Stimulated activated CD4-positive, alpha-beta T cell treated with anti-CD3 and anti-CD28 coated beads, Interleukin-2, amount 100 ng/mL, for 24 hours (primary cell): ENCODE measurements around the gene PHACTR1.

Experiments used
- DNase-seq, 2 donors: peaks; one replicate each; pipeline ENCODE4 v3.0.0-alpha.2; 2020

Gene PHACTR1

GRCh38 chr6:13332349-13332706 lies 615.8 kb downstream of the PHACTR1 start:
- DNase-seq, result no peak

GRCh38 chr6:13334953-13335352 lies 618.4 kb downstream of the PHACTR1 start:
- DNase-seq, result no peak

GRCh38 chr6:13336553-13336952 lies 620.0 kb downstream of the PHACTR1 start:
- peak; percentile 88 to 91 for DNase-seq

DNA sequence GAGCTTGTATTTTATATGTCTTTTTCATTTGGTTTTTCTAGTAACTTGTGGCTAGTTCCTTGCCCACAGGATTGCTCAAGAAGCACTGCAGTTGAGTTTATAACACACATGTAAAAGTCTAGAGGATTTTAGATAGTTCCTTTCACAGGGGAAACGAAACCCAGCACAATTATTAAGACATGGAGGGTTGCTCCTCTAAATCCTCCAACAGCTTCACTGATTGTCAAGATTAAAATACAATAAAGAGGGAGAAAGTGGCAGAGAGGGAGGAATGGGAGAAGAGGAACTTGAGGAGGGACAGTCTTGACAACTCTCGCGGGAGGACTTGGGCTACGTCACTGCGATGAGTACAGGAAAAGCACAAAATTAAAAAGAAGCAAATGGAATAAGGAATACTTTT lies 621.5 kb downstream of the PHACTR1 start:
- DNase-seq, result no peak
